HG02678 (cell line): ENCODE measurements around the gene STYXL2.

Source experiments
- ATAC-seq: cut with Tn5 transposase; IDR thresholded peaks from one replicate; pipeline ENCODE4 v1.9.1; 2021; ENCODE audit warnings: mild to moderate bottlenecking, moderate library complexity; ENCODE audit not compliant: unreplicated experiment

Gene STYXL2

GRCh38 chr1:167093846-167094516 lies at the start of gene STYXL2:
Gene STYXL2 (plus strand): TSS chr1:167094075. CDS start chr1:167094850, 775 bp downstream.
- ATAC-seq: no peak

GRCh38 chr1:167051907-167052306 lies 42.0 kb upstream of the STYXL2 start:
- ATAC-seq: no peak

GRCh38 chr1:167052389-167052788 lies 41.5 kb upstream of the STYXL2 start:
- ATAC-seq: no peak

GRCh38 chr1:167054531-167054930 lies 39.3 kb upstream of the STYXL2 start:
- ATAC-seq: no peak

GRCh38 chr1:167054946-167055630 lies 38.8 kb upstream of the STYXL2 start:
- ATAC-seq: no peak

- ATAC-seq: no peak
Observed at GRCh38 chr1:167056529-167057231, 37.2 kb upstream of the STYXL2 start.

GRCh38 chr1:167057241-167057688 lies 36.6 kb upstream of the STYXL2 start:
- peak; percentile 59 for ATAC-seq

GRCh38 chr1:167059045-167059808 lies 34.6 kb upstream of the STYXL2 start:
- no peak for ATAC-seq

- ATAC-seq: no peak
Observed at GRCh38 chr1:167059809-167060107, 34.1 kb upstream of the STYXL2 start.

GRCh38 chr1:167060141-167061072 lies 33.5 kb upstream of the STYXL2 start:
- no peak for ATAC-seq

GRCh38 chr1:167061073-167061464 lies 32.8 kb upstream of the STYXL2 start:
- no peak for ATAC-seq

- ATAC-seq: no peak
Observed at GRCh38 chr1:167064621-167065020, 29.3 kb upstream of the STYXL2 start.

GRCh38 chr1:167065471-167065870 lies 28.4 kb upstream of the STYXL2 start:
- no peak for ATAC-seq

- ATAC-seq: peak; percentile 89
Observed at GRCh38 chr1:167066333-167067122, 27.3 kb upstream of the STYXL2 start.

GRCh38 chr1:167067904-167068303 lies 26.0 kb upstream of the STYXL2 start:
- no peak for ATAC-seq

GRCh38 chr1:167068761-167069160 lies 25.1 kb upstream of the STYXL2 start:
- no peak for ATAC-seq

GRCh38 chr1:167071286-167071685 lies 22.6 kb upstream of the STYXL2 start:
- no peak for ATAC-seq

GRCh38 chr1:167076136-167076710 lies 17.7 kb upstream of the STYXL2 start:
- ATAC-seq: no peak
